HepG2 (cell line): Measurements from ENCODE around the gene KIAA1958. TPM values are rescaled to one million over a fixed set of nuclear protein-coding genes. Genes with fewer than 3 reads are reported as not detected.

Experiments
- GABPA ChIP-seq, 2 experiments: IDR thresholded peaks; 2 replicates each; pipeline ENCODE4 v1.6.1; 2011 to 2016; ENCODE audit warnings: low read depth in 2 of 2, low read length in 1 of 2, missing biosample characterization in 1 of 2, missing genetic modification characterization in 1 of 2
- HMGA1 ChIP-seq: sonication (generic); formaldehyde crosslinking; conservative IDR thresholded peaks from 2 replicates; pipeline ENCODE4 v1.4.0; 2020; ENCODE audit warnings: missing genetic modification reagents
- HNRNPLL ChIP-seq: fragments of 200-400 bp; formaldehyde crosslinking; IDR thresholded peaks from 2 replicates; pipeline ENCODE4 v1.6.1; 2017; ENCODE audit warnings: mild to moderate bottlenecking, low read depth, low read length; ENCODE audit not compliant: poor library complexity, severe bottlenecking
- HNRNPUL1 ChIP-seq: fragments of 200-400 bp; formaldehyde crosslinking; IDR thresholded peaks from 2 replicates; pipeline ENCODE4 v1.6.1; 2017; ENCODE audit warnings: low read depth, mild to moderate bottlenecking, low read length, moderate library complexity
- KDM2A ChIP-seq: sonication (generic); formaldehyde crosslinking; IDR thresholded peaks from 2 replicates; pipeline ENCODE4 v1.4.0; 2020; ENCODE audit warnings: low read depth, missing genetic modification reagents, borderline replicate concordance
- LCORL ChIP-seq, 2 experiments: fragments of 450-650 bp in 1 of 2; sonication (generic) in 1 of 2; formaldehyde crosslinking in 1 of 2; IDR thresholded peaks; 2 replicates each; pipeline versions ENCODE4 v1.5.0 to v1.6.1; 2017 to 2020; ENCODE audit warnings: antibody characterized with exemption in 1 of 2, missing genetic modification reagents in 1 of 2
- MED1 ChIP-seq: sonication (generic); formaldehyde crosslinking; IDR thresholded peaks from 2 replicates; pipeline ENCODE4 v1.4.0; 2020; ENCODE audit warnings: missing genetic modification reagents
- MIXL1 ChIP-seq: IDR thresholded peaks from 2 replicates; pipeline ENCODE4 v1.6.1; 2016
- PHB2 ChIP-seq: fragments of 450-650 bp; IDR thresholded peaks from 2 replicates; pipeline ENCODE4 v1.6.1; 2018; ENCODE audit not compliant: partially characterized antibody
- SIX4 ChIP-seq: sonication (generic); formaldehyde crosslinking; IDR thresholded peaks from 2 replicates; pipeline ENCODE4 v1.4.0; 2020; ENCODE audit warnings: missing genetic modification reagents
- STAG1 ChIP-seq: sonication (generic); formaldehyde crosslinking; IDR thresholded peaks from 2 replicates; pipeline ENCODE4 v1.4.0; 2020; ENCODE audit warnings: missing genetic modification reagents
- TOPORS ChIP-seq: sonication (generic); formaldehyde crosslinking; IDR thresholded peaks from 2 replicates; pipeline ENCODE4 v1.8.0; 2023; ENCODE audit warnings: mild to moderate bottlenecking, missing genetic modification reagents
- U2AF1 ChIP-seq: fragments of 200-400 bp; formaldehyde crosslinking; optimal IDR thresholded peaks from 2 replicates; pipeline ENCODE3; 2017; ENCODE audit warnings: mild to moderate bottlenecking, low read depth, low read length
- ZNF124 ChIP-seq: sonication (generic); formaldehyde crosslinking; IDR thresholded peaks from 2 replicates; pipeline ENCODE4 v1.4.0; 2020; ENCODE audit warnings: missing genetic modification reagents
- ZNF17 ChIP-seq: sonication (generic); formaldehyde crosslinking; IDR thresholded peaks from 2 replicates; pipeline ENCODE4 v1.5.0; 2020; ENCODE audit warnings: mild to moderate bottlenecking, missing genetic modification reagents
- ZNF331 ChIP-seq: sonication (generic); formaldehyde crosslinking; IDR thresholded peaks from 2 replicates; pipeline ENCODE4 v1.4.0; 2020; ENCODE audit warnings: missing genetic modification reagents
- ZNF549 ChIP-seq: sonication (generic); formaldehyde crosslinking; IDR thresholded peaks from 2 replicates; pipeline ENCODE4 v1.5.0; 2020; ENCODE audit warnings: missing genetic modification reagents
- ZNF563 ChIP-seq: sonication (generic); formaldehyde crosslinking; IDR thresholded peaks from 2 replicates; pipeline ENCODE4 v1.8.0; 2022; ENCODE audit warnings: mild to moderate bottlenecking, moderate library complexity, missing genetic modification reagents
- ZNF891 ChIP-seq: sonication (generic); formaldehyde crosslinking; IDR thresholded peaks from 2 replicates; pipeline ENCODE4 v1.5.0; 2020; ENCODE audit warnings: mild to moderate bottlenecking, missing genetic modification reagents
- polyA plus RNA-seq, 8 experiments: library from polyadenylated mRNA; depleted of rRNA in 3 of 8; stranded (reverse) in 7 of 8; unstranded in 1 of 8; fragments of >200 nt; fragmentation: Illumina TruSeq in 4 of 8; extraction: Trizol in 4 of 8; gene quantifications; 2 replicates each; pipeline versions ENCODE4 v1.2.1 to v1.2.3, GENCODE V29; 2011 to 2016; ENCODE audit warnings: low read depth in 4 of 8, missing spikeins in 1 of 8, mixed read lengths in 1 of 8; ENCODE audit not compliant: insufficient read depth in 1 of 8
- total RNA-seq, 5 experiments: library from RNA; depleted of rRNA; stranded (reverse); fragments of >200 nt; fragmentation: Illumina TruSeq; extraction: Trizol; gene quantifications; 2 replicates each; pipeline ENCODE4 v1.2.3, GENCODE V29; 2016; ENCODE audit warnings: low read depth in 1 of 5
- TF ChIP-seq, protein P1 (sequence below): sonication (generic); formaldehyde crosslinking; IDR thresholded peaks from 2 replicates; pipeline ENCODE4 v1.5.1; 2020; ENCODE audit warnings: missing genetic modification reagents, mild to moderate bottlenecking, borderline replicate concordance
- TF ChIP-seq, protein P2 (sequence below): sonication (generic); formaldehyde crosslinking; conservative IDR thresholded peaks from 2 replicates; pipeline ENCODE4 v1.5.0; 2020; ENCODE audit warnings: missing genetic modification reagents
- TF ChIP-seq, protein P3 (sequence below): sonication (generic); formaldehyde crosslinking; IDR thresholded peaks from 2 replicates; pipeline ENCODE4 v1.4.0; 2020; ENCODE audit warnings: mild to moderate bottlenecking, missing genetic modification reagents
- TF ChIP-seq, protein P4 (sequence below): sonication (generic); formaldehyde crosslinking; IDR thresholded peaks from 2 replicates; pipeline ENCODE4 v1.5.0; 2020; ENCODE audit warnings: mild to moderate bottlenecking, missing genetic modification reagents, moderate library complexity

KIAA1958 gene
- total and polyA plus RNA-seq, 2 of the 13 experiments (the other 11 are each of a cell fraction or from before 2014, with no cell fraction given), result 8.5 to 10.3 TPM

DNA sequence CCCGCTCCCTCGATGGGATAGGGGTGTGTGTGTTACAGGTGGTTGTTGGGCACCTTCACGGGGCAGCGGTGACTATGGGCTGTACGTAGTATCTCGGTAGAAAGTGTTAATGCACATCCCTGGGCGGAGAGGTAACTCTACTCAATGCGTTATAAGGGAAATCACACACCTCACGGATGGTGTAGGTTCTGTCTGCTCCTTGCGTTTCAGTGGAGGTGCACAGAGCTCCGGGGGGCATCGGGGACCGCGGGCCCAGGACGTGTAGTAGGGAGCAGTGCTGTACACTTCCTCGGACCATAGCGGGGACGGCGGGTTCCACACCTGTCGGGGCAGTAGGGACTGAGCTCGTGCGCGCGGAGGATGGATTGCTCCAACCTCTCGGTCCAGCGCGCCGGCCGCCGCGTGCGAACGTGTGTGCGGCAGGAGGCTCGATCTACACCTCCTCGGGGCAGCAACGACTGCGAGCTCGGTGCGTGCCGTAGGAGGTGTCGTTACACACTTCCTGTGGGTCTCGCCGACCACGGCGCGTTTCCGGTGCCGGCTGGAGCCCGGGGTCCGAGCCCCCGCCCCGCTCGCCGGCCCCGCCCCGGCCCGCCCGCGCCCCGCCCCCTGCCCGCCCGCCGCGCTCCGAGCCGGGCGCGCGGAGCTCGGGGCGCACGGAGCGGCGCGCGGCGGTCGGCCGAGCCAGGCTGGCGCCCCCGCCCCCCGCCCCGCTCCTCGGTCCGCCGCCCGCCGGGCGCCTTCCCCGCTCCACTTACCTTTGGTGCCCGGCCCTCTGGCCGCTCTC, at the start of gene KIAA1958 (continued):
- TF ChIP-seq HMGA1 (CRISPR knock-in tag), result no peak
- TF ChIP-seq LCORL (IDR thresholded peaks at IDR 0.05), result no peak
- peak; percentile 84 for TF ChIP-seq LCORL (CRISPR knock-in tag; IDR thresholded peaks at IDR 0.05)
- TF ChIP-seq ZNF331, result peak; percentile 85
- peak; percentile 96 for TF ChIP-seq ZNF891
- peak; percentile 48 for TF ChIP-seq STAG1
- peak; percentile 19; the same call in 1 of the 2 replicates for TF ChIP-seq TOPORS (CRISPR knock-in tag)
- peak; percentile 47; the same call in 1 of the 2 replicates for TF ChIP-seq MIXL1 (CRISPR knock-in tag)
- peak; percentile 87 for TF ChIP-seq GABPA (IDR thresholded peaks at IDR 0.05; ENCODE audit: low read depth, low read length)
- peak; percentile 90 for TF ChIP-seq GABPA (CRISPR knock-in tag; IDR thresholded peaks at IDR 0.05; ENCODE audit: low read depth)
- TF ChIP-seq, protein P1, sequence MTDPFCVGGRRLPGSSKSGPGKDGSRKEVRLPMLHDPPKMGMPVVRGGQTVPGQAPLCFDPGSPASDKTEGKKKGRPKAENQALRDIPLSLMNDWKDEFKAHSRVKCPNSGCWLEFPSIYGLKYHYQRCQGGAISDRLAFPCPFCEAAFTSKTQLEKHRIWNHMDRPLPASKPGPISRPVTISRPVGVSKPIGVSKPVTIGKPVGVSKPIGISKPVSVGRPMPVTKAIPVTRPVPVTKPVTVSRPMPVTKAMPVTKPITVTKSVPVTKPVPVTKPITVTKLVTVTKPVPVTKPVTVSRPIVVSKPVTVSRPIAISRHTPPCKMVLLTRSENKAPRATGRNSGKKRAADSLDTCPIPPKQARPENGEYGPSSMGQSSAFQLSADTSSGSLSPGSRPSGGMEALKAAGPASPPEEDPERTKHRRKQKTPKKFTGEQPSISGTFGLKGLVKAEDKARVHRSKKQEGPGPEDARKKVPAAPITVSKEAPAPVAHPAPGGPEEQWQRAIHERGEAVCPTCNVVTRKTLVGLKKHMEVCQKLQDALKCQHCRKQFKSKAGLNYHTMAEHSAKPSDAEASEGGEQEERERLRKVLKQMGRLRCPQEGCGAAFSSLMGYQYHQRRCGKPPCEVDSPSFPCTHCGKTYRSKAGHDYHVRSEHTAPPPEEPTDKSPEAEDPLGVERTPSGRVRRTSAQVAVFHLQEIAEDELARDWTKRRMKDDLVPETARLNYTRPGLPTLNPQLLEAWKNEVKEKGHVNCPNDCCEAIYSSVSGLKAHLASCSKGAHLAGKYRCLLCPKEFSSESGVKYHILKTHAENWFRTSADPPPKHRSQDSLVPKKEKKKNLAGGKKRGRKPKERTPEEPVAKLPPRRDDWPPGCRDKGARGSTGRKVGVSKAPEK, result peak; percentile 46; the same call in 1 of the 2 replicates
- no peak for TF ChIP-seq SIX4 (CRISPR knock-in tag)
- TF ChIP-seq, protein P2, sequence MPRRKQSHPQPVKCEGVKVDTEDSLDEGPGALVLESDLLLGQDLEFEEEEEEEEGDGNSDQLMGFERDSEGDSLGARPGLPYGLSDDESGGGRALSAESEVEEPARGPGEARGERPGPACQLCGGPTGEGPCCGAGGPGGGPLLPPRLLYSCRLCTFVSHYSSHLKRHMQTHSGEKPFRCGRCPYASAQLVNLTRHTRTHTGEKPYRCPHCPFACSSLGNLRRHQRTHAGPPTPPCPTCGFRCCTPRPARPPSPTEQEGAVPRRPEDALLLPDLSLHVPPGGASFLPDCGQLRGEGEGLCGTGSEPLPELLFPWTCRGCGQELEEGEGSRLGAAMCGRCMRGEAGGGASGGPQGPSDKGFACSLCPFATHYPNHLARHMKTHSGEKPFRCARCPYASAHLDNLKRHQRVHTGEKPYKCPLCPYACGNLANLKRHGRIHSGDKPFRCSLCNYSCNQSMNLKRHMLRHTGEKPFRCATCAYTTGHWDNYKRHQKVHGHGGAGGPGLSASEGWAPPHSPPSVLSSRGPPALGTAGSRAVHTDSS, result no peak
- TF ChIP-seq ZNF563 (CRISPR knock-in tag), result peak; percentile 90
- TF ChIP-seq, protein P3, sequence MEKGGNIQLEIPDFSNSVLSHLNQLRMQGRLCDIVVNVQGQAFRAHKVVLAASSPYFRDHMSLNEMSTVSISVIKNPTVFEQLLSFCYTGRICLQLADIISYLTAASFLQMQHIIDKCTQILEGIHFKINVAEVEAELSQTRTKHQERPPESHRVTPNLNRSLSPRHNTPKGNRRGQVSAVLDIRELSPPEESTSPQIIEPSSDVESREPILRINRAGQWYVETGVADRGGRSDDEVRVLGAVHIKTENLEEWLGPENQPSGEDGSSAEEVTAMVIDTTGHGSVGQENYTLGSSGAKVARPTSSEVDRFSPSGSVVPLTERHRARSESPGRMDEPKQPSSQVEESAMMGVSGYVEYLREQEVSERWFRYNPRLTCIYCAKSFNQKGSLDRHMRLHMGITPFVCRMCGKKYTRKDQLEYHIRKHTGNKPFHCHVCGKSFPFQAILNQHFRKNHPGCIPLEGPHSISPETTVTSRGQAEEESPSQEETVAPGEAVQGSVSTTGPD (CRISPR knock-in tag), result no peak
- no peak for TF ChIP-seq U2AF1
- peak; percentile 28 for TF ChIP-seq HNRNPLL
- TF ChIP-seq, protein P4, sequence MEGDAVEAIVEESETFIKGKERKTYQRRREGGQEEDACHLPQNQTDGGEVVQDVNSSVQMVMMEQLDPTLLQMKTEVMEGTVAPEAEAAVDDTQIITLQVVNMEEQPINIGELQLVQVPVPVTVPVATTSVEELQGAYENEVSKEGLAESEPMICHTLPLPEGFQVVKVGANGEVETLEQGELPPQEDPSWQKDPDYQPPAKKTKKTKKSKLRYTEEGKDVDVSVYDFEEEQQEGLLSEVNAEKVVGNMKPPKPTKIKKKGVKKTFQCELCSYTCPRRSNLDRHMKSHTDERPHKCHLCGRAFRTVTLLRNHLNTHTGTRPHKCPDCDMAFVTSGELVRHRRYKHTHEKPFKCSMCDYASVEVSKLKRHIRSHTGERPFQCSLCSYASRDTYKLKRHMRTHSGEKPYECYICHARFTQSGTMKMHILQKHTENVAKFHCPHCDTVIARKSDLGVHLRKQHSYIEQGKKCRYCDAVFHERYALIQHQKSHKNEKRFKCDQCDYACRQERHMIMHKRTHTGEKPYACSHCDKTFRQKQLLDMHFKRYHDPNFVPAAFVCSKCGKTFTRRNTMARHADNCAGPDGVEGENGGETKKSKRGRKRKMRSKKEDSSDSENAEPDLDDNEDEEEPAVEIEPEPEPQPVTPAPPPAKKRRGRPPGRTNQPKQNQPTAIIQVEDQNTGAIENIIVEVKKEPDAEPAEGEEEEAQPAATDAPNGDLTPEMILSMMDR (CRISPR knock-in tag), result peak; percentile 36
- no peak for TF ChIP-seq HNRNPUL1
- peak; percentile 27; the same call in 1 of the 2 replicates for TF ChIP-seq ZNF124 (CRISPR knock-in tag)
- TF ChIP-seq PHB2, result no peak
- TF ChIP-seq KDM2A (CRISPR knock-in tag), result peak; percentile 98
- TF ChIP-seq ZNF549 (CRISPR knock-in tag), result no peak
- peak; percentile 78 for TF ChIP-seq MED1 (CRISPR knock-in tag)
- peak; percentile 61; the same call in 1 of the 2 replicates for TF ChIP-seq ZNF17 (CRISPR knock-in tag)
